Esophagus squamous epithelium (tissue), 5 donors: Measurements from ENCODE around the gene SLAMF6. TPM values are rescaled to one million over a fixed set of nuclear protein-coding genes. Genes with fewer than 3 reads are reported as not detected.
"Not testable (repeated sequence)": the region's sequence is repeated elsewhere in the genome, so short reads cannot be mapped to it uniquely, and the experiment has no call there.

Source experiments
- DNase-seq: peaks from one replicate; lab custom pipeline; 2025; lab: John Stamatoyannopoulos, UW
- H3K27ac ChIP-seq, 4 donors: fragments of 200-600 bp; sonication (generic); one replicate each; pipeline ENCODE4 v1.5.1; 2016 to 2019; ENCODE audit warnings: mild to moderate bottlenecking in 1 of 4
- H3K27me3 ChIP-seq, 4 donors: fragments of 200-600 bp; sonication (generic); 1 replicate in 3 of 4; 2 replicates in 1 of 4; pipeline versions ENCODE4 v1.5.1 to v1.6.0; 2017 to 2021; ENCODE audit warnings: antibody characterized with exemption in 1 of 4
- H3K36me3 ChIP-seq, 3 donors: fragments of 200-600 bp; sonication (generic); one replicate each; pipeline ENCODE4 v1.5.1; 2016 to 2019
- H3K4me1 ChIP-seq, 3 donors: fragments of 200-600 bp; sonication (generic); one replicate each; pipeline ENCODE4 v1.5.1; 2017 to 2019
- H3K4me3 ChIP-seq, 4 donors: fragments of 200-600 bp; sonication (generic); 1 replicate in 3 of 4; 2 replicates in 1 of 4; pipeline ENCODE4 v1.5.1; 2016 to 2019; ENCODE audit warnings: mild to moderate bottlenecking in 2 of 4, moderate library complexity in 1 of 4
- H3K9me3 ChIP-seq, 3 donors: fragments of 200-600 bp; sonication (generic); one replicate each; pipeline ENCODE4 v1.5.1; 2016 to 2019
- POLR2A ChIP-seq, 4 donors: fragments of 450-650 bp; IDR thresholded peaks; one replicate each; pipeline ENCODE4 v1.6.1; 2017; ENCODE audit warnings: antibody characterized with exemption in 4 of 4, mild to moderate bottlenecking in 4 of 4, moderate library complexity in 3 of 4
- WGBS, 2 donors: methylation state at CpG; one replicate each; pipeline ENCODE4 v1.1.5; 2018; 5-methylcytosine and 5-hydroxymethylcytosine counted together
- intact Hi-C: fragments of 100-400 bp; cut with DNase I; formaldehyde crosslinking; loops from one replicate; pipeline ENCODE4 v1.15.0; 2022
- total RNA-seq, 4 donors: library from RNA; depleted of rRNA; stranded (reverse); fragments of >200 nt; gene quantifications; one replicate each; pipeline ENCODE4 v1.1.0, GENCODE V29; 2016
- TF ChIP-seq, protein P1 (sequence below), 6 experiments: fragments of 450-650 bp in 4 of 6; fragments of 200-600 bp in 2 of 6; sonication (generic) in 2 of 6; IDR thresholded peaks; one replicate each; pipeline ENCODE4 v1.5.1; 2016 to 2019; ENCODE audit warnings: antibody characterized with exemption in 6 of 6, mild to moderate bottlenecking in 4 of 6, moderate library complexity in 4 of 6
- donor health status: DM: yes; HTN: yes; CAD: no.

The SLAMF6 gene
- total RNA-seq, 4 donors from 2014 or later, result 1.2 to 5.0 (median 1.5) TPM

DNA sequence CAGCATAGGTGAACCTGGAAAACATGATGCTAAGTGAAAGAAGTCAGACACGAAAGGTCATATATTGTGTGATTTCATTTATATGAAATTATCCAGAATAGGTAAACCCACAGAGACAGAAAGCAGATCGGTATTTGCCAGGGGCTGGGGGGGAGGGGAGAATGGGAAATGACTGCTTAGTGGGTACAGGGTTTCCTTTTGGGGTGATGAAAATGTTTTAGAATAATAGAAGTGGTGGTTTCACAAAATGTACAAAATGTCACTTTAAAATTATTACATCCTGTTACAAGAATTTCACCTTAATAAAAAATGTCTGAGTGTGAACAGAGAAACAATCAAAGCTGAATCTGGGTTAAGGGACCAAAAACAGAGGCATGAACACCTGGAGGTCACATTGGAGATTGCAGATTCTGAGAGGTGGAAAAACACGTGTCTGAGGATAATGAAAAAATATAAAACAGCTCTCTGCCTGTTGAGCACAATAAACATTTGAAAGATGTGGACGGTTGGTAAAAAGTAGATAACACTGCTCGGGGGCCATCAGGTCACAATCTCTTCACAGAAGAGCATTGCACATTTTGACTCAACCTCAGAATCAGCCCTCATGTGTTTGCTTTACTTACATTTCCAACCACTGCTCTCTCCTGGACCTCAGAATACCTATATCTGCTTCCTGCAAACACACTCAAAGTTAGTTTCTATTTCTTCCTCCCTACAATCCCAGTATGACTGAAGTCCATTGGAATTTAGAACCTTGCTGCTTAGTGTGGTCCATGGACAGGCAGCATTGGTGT is 3.2 kb downstream of the SLAMF6 start:
- intact Hi-C loops, result no loop called here
- TF ChIP-seq, protein P1, sequence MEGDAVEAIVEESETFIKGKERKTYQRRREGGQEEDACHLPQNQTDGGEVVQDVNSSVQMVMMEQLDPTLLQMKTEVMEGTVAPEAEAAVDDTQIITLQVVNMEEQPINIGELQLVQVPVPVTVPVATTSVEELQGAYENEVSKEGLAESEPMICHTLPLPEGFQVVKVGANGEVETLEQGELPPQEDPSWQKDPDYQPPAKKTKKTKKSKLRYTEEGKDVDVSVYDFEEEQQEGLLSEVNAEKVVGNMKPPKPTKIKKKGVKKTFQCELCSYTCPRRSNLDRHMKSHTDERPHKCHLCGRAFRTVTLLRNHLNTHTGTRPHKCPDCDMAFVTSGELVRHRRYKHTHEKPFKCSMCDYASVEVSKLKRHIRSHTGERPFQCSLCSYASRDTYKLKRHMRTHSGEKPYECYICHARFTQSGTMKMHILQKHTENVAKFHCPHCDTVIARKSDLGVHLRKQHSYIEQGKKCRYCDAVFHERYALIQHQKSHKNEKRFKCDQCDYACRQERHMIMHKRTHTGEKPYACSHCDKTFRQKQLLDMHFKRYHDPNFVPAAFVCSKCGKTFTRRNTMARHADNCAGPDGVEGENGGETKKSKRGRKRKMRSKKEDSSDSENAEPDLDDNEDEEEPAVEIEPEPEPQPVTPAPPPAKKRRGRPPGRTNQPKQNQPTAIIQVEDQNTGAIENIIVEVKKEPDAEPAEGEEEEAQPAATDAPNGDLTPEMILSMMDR (IDR thresholded peaks at IDR 0.05), result no peak
- no peak for TF ChIP-seq POLR2A (IDR thresholded peaks at IDR 0.05)
- Histone ChIP-seq H3K4me1 (no peaks in the 10 kb centered on the region), H3K27me3 (no peaks in the 10 kb centered on the region), H3K9me3 (no peaks in the 10 kb centered on the region), H3K36me3 (no peaks in the 10 kb centered on the region), H3K4me3 (peak overlapping the region in 2 of 4 donors; percentile 30 to 54), H3K27ac (peak overlapping the region in 2 of 4 donors; percentile 59 to 63)
- DNase-seq, result no peak
- WGBS, 2 donors, result 47 to 51% methylated on average over 5 of the region's 5 CpGs

DNA sequence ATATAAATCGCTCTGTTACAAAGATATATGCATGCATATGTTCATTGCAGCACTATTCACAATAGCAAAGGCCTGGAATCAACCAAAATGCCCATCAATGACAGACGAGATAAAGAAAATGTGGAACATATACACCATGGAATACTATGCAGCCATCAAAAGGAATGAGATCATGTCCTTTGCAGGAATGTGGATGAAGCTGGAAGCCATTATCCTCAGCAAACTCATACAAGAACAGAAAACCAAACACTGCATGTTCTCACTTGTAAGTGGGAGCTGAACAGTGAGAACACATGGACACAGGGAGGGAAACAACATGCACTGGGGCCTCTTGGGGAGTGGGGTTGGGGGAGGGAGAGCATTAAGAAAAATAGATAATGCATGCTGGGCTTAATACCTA is 5.5 kb downstream of the SLAMF6 start:
- H3K4me1 ChIP-seq, DNase-seq, H3K36me3 ChIP-seq, H3K4me3 ChIP-seq, intact Hi-C loops, H3K9me3 ChIP-seq, H3K27me3 ChIP-seq, H3K27ac ChIP-seq: not testable (repeated sequence)
- 46 to 68% methylated on average over 2 of the region's 2 CpGs for WGBS, 2 donors

DNA sequence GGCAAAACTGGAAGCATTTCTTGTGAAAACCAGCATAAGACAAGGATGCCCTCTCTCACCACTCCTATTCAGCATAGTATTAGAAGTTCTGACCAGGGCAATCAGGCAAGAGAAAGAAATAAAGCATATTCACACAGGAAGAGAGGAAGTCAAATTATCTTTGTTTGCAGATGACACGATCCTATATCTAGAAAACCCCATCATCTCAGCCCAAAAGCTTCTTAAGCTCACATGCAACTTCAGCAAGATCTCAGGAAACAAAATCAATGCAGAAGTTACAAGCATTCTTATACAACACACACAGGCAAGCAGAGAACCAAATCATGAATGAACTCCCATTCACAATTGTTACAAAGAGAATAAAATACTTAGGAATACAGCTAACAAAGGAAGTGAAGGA is 7.1 kb downstream of the SLAMF6 start:
- H3K4me3 ChIP-seq, H3K9me3 ChIP-seq, H3K4me1 ChIP-seq, H3K27ac ChIP-seq, intact Hi-C loops, H3K36me3 ChIP-seq, H3K27me3 ChIP-seq, DNase-seq: not testable (repeated sequence)
- WGBS, 2 donors, result 42 to 44% methylated on average over 1 of the region's 1 CpG

DNA sequence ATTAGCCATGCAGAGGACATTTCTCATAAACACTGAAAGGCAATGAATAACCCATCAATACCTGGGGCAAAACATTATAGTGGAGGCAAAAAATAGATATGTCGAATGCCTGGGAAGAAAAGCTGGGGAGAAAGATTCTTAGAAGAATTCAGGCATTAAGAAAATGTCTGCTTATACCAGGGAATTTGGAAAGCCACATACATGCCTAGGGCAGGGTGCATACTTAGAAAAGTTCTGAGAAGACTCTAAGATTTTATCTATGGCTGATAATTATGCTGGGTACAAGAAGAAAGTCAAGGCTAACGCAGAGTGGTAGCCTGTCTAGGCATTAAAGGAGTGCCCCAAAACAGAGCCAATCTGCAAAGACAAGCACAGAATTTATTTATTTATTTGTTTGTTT is 18.4 kb downstream of the SLAMF6 start:
- Histone ChIP-seq H3K4me3 (no peak overlapping the region), H3K27ac (no peak overlapping the region), H3K36me3 (no peaks in the 10 kb centered on the region), H3K9me3 (peaks cover 0 to 15% (median 3%) of the 10 kb centered on the region in 3 donors), H3K27me3 (no peaks in the 10 kb centered on the region), H3K4me1 (no peaks in the 10 kb centered on the region)
- 73 to 89% methylated on average over 2 of the region's 2 CpGs for WGBS, 2 donors
- no peak for DNase-seq
- intact Hi-C loops, result no loop called here
- TF ChIP-seq, protein P1 (IDR thresholded peaks at IDR 0.05), result no peak
- no peak for TF ChIP-seq POLR2A (IDR thresholded peaks at IDR 0.05)

DNA sequence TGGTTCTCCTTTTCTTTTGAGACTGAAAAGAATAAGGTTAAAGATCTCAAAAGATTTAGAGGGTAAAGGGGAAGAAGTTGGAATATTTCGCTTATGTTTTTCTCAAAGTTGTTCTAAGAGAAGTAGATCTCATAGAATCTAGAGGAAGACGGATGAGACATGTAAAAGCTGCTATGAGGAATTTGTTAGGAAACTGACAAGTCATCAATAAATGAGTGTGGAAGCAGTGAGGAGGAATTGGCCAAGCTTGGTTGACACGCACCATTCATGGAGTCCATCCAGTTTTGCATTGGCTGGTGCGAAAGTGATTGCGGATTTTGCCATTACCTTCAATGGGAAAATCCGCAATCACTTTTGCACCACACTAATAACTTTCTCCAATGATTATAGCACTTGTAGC is 20.0 kb downstream of the SLAMF6 start:
- Histone ChIP-seq H3K4me1 (no peaks in the 10 kb centered on the region), H3K36me3 (no peaks in the 10 kb centered on the region), H3K4me3 (no peak overlapping the region), H3K27ac (no peak overlapping the region), H3K27me3 (no peaks in the 10 kb centered on the region), H3K9me3 (peaks cover 0 to 18% (median 3%) of the 10 kb centered on the region in 3 donors)
- no peak for DNase-seq
- intact Hi-C loops, result no loop called here
- no peak for TF ChIP-seq POLR2A (IDR thresholded peaks at IDR 0.05)
- TF ChIP-seq, protein P1 (IDR thresholded peaks at IDR 0.05), result no peak
- 92% methylated on average over 6 of the region's 6 CpGs for WGBS, 2 donors

DNA sequence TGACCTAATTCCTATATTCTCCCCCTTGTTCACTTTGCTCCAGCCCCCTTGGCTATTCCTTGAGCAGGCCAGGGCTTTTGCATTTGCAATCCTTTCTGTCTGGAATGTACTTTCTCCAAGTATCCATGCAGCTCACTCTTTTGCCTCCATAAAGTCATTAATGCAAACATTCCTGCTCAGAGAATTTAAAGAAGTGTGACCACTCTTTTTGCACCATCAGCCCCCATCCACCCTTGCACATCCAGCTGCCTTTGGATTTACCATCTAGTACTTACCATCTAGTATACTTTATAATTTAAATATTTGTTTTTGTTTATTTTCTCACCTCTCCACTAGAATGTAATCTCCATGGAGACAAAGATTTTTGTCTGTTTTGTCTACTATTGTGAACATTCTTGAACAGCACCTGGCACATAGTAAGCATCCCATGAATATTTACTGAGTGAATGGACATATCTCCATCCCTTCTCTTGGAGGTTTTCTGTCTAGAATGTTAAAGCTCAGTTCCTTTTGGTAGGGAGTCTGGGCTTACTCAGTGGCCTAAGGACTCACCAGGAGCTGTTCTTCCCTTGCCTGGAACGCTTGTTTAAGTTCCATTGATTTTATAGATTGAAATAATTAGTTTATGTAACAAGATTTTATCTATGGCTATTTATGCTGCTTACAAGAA is 22.6 kb downstream of the SLAMF6 start:
- intact Hi-C loops, result no loop called here
- Histone ChIP-seq H3K27me3 (no peaks in the 10 kb centered on the region), H3K4me3 (no peak overlapping the region), H3K36me3 (no peaks in the 10 kb centered on the region), H3K27ac (no peak overlapping the region), H3K4me1 (no peaks in the 10 kb centered on the region), H3K9me3 (peaks cover 0 to 12% (median 0%) of the 10 kb centered on the region in 3 donors)
- 50 to 67% methylated on average over 1 of the region's 1 CpG for WGBS, 2 donors
- DNase-seq, result no peak
- TF ChIP-seq, protein P1 (IDR thresholded peaks at IDR 0.05), result no peak
- TF ChIP-seq POLR2A (IDR thresholded peaks at IDR 0.05), result no peak
